Hair follicle dermal papilla cell (primary cell): ENCODE results near the gene NRBF2. TPM values are rescaled to one million over a fixed set of nuclear protein-coding genes. Genes with fewer than 3 reads are reported as not detected.

Experiments used
- small RNA-seq: library from RNA; depleted of rRNA; stranded (forward); fragments of <200 nt; gene quantifications from one replicate; pipeline ENCODE3, GENCODE V24; 2012
- total RNA-seq: library from RNA; depleted of rRNA; stranded (reverse); fragments of >200 nt; gene quantifications from 2 replicates; pipeline ENCODE4 v1.2.3, GENCODE V29; 2012

Gene NRBF2
- total RNA-seq = 27.3 and 28.7 TPM in 2 replicates

GRCh38 chr10:63133056-63133820 lies at the start of gene NRBF2:
NRBF2 (plus strand) TSS chr10:63133328; CDS start chr10:63133471, 143 bp downstream.

Small RNA genes within 50 kb of the gene (small RNA-seq; reads per million reads assigned to genes)
- not detected for gene RNU6-543P
